Subcutaneous abdominal adipose tissue (tissue), 5 donors: ENCODE measurements around the gene LNX1.

ENCODE experiments used
- H3K27ac ChIP-seq: one replicate; pipeline ENCODE4 v1.7.0; 2013; ENCODE audit warnings: low read depth, mild to moderate bottlenecking, inconsistent platforms, low read length, moderate library complexity
- H3K27me3 ChIP-seq, 5 donors: one replicate each; pipeline ENCODE4 v1.7.0; 2013; ENCODE audit warnings: low read length in 5 of 5, inconsistent platforms in 1 of 5; ENCODE audit not compliant: control insufficient read depth in 5 of 5, insufficient read depth in 4 of 5
- H3K36me3 ChIP-seq, 5 donors: one replicate each; pipeline ENCODE4 v1.7.0; 2013; ENCODE audit warnings: low read length in 5 of 5; ENCODE audit not compliant: control insufficient read depth in 5 of 5, insufficient read depth in 5 of 5
- H3K4me1 ChIP-seq, 5 donors: one replicate each; pipeline ENCODE4 v1.7.0; 2013; ENCODE audit warnings: low read length in 5 of 5, mild to moderate bottlenecking in 3 of 5, moderate library complexity in 1 of 5; ENCODE audit not compliant: control insufficient read depth in 5 of 5, insufficient read depth in 5 of 5
- H3K4me3 ChIP-seq, 5 donors: one replicate each; pipeline ENCODE4 v1.7.0; 2013; ENCODE audit warnings: low read length in 5 of 5, low read depth in 1 of 5
- H3K9ac ChIP-seq, 5 donors: one replicate each; pipeline ENCODE4 v1.7.0; 2013; ENCODE audit warnings: low read length in 5 of 5, mild to moderate bottlenecking in 4 of 5, moderate library complexity in 3 of 5
- H3K9me3 ChIP-seq, 5 donors: one replicate each; pipeline ENCODE4 v1.7.0; 2013; ENCODE audit warnings: low read length in 5 of 5; ENCODE audit not compliant: control insufficient read depth in 5 of 5
- donor health status: healthy.
- donor health status: healthy.
- donor health status: healthy.
- donor health status: healthy.
- donor health status: healthy.

The LNX1 gene

GRCh38 chr4:53605783-53606182 lies 14.5 kb upstream of the LNX1 start:
- H3K27me3 ChIP-seq = no peaks in the 10 kb centered on the region
- no peaks in the 10 kb centered on the region for H3K36me3 ChIP-seq
- peaks cover 0 to 4% (median 0%) of the 10 kb centered on the region in 5 donors for H3K4me1 ChIP-seq
- no peak overlapping the region for H3K4me3 ChIP-seq
- H3K9ac ChIP-seq = no peak overlapping the region
- H3K9me3 ChIP-seq = peaks cover 0 to 2% (median 0%) of the 10 kb centered on the region in 5 donors
- H3K27ac ChIP-seq = no peak overlapping the region

- Histone ChIP-seq H3K4me1 (peaks cover 0 to 4% (median 2%) of the 10 kb centered on the region in 5 donors), H3K27me3 (no peaks in the 10 kb centered on the region), H3K9ac (no peak overlapping the region), H3K4me3 (no peak overlapping the region), H3K9me3 (no peaks in the 10 kb centered on the region), H3K36me3 (no peaks in the 10 kb centered on the region), H3K27ac (no peak overlapping the region)
These were observed 11.1 kb upstream of the LNX1 start for GRCh38 chr4:53602390-53602789.

- no peak overlapping the region for H3K27ac ChIP-seq
- H3K36me3 ChIP-seq = no peaks in the 10 kb centered on the region
- peaks cover 0 to 4% (median 4%) of the 10 kb centered on the region in 5 donors for H3K4me1 ChIP-seq
- no peaks in the 10 kb centered on the region for H3K9me3 ChIP-seq
- H3K4me3 ChIP-seq = no peak overlapping the region
- H3K9ac ChIP-seq = no peak overlapping the region
- no peaks in the 10 kb centered on the region for H3K27me3 ChIP-seq
These were observed 10.0 kb upstream of the LNX1 start for GRCh38 chr4:53601251-53601764.

GRCh38 chr4:53599632-53600031 lies 8.3 kb upstream of the LNX1 start:
- peaks cover 0 to 4% (median 4%) of the 10 kb centered on the region in 5 donors for H3K4me1 ChIP-seq
- no peak overlapping the region for H3K4me3 ChIP-seq
- H3K27ac ChIP-seq = no peak overlapping the region
- no peaks in the 10 kb centered on the region for H3K36me3 ChIP-seq
- no peak overlapping the region for H3K9ac ChIP-seq
- no peaks in the 10 kb centered on the region for H3K27me3 ChIP-seq
- H3K9me3 ChIP-seq = no peaks in the 10 kb centered on the region

GRCh38 chr4:53598901-53599300 lies 7.6 kb upstream of the LNX1 start:
- Histone ChIP-seq H3K27ac (no peak overlapping the region), H3K27me3 (no peaks in the 10 kb centered on the region), H3K9me3 (no peaks in the 10 kb centered on the region), H3K4me1 (peaks cover 0 to 4% (median 4%) of the 10 kb centered on the region in 5 donors), H3K9ac (no peak overlapping the region), H3K4me3 (no peak overlapping the region), H3K36me3 (no peaks in the 10 kb centered on the region)

GRCh38 chr4:53598483-53598882 lies 7.2 kb upstream of the LNX1 start:
- Histone ChIP-seq H3K4me3 (no peak overlapping the region), H3K9me3 (no peaks in the 10 kb centered on the region), H3K27ac (no peak overlapping the region), H3K27me3 (no peaks in the 10 kb centered on the region), H3K36me3 (no peaks in the 10 kb centered on the region), H3K4me1 (peaks cover 0 to 4% (median 4%) of the 10 kb centered on the region in 5 donors), H3K9ac (no peak overlapping the region)

- H3K27ac ChIP-seq = no peak overlapping the region
- H3K9ac ChIP-seq = no peak overlapping the region
- H3K9me3 ChIP-seq = no peaks in the 10 kb centered on the region
- H3K4me1 ChIP-seq = peaks cover 0 to 16% (median 12%) of the 10 kb centered on the region in 5 donors
- H3K27me3 ChIP-seq = no peaks in the 10 kb centered on the region
- no peaks in the 10 kb centered on the region for H3K36me3 ChIP-seq
- no peak overlapping the region for H3K4me3 ChIP-seq
These were observed 5.6 kb upstream of the LNX1 start for GRCh38 chr4:53596901-53597300.

- Histone ChIP-seq H3K4me1 (peaks cover 0 to 25% (median 12%) of the 10 kb centered on the region in 5 donors), H3K4me3 (no peak overlapping the region), H3K27me3 (no peaks in the 10 kb centered on the region), H3K27ac (no peak overlapping the region), H3K36me3 (no peaks in the 10 kb centered on the region), H3K9me3 (no peaks in the 10 kb centered on the region), H3K9ac (no peak overlapping the region)
These were observed 4.5 kb upstream of the LNX1 start for GRCh38 chr4:53595834-53596233.

GRCh38 chr4:53595204-53595603 lies 3.9 kb upstream of the LNX1 start:
- no peak overlapping the region for H3K27ac ChIP-seq
- H3K4me3 ChIP-seq = no peak overlapping the region
- no peaks in the 10 kb centered on the region for H3K36me3 ChIP-seq
- peaks cover 0 to 32% (median 13%) of the 10 kb centered on the region in 5 donors for H3K4me1 ChIP-seq
- H3K9me3 ChIP-seq = no peaks in the 10 kb centered on the region
- H3K9ac ChIP-seq = no peak overlapping the region
- H3K27me3 ChIP-seq = no peaks in the 10 kb centered on the region

- no peaks in the 10 kb centered on the region for H3K27me3 ChIP-seq
- no peaks in the 10 kb centered on the region for H3K9me3 ChIP-seq
- H3K4me1 ChIP-seq = peaks cover 0 to 44% (median 13%) of the 10 kb centered on the region in 5 donors
- no peaks in the 10 kb centered on the region for H3K36me3 ChIP-seq
- H3K4me3 ChIP-seq = no peak overlapping the region
- no peak overlapping the region for H3K27ac ChIP-seq
- no peak overlapping the region for H3K9ac ChIP-seq
These were observed 2.5 kb upstream of the LNX1 start for GRCh38 chr4:53593765-53594164.
